Coronary artery (tissue), 2 donors: Measurements from ENCODE around the gene FCAR.

Experiments used
- DNase-seq: peaks from one replicate; pipeline ENCODE4 v3.0.0-alpha.2; 2017; ENCODE audit warnings: low spot score
- H3K27ac ChIP-seq, 2 donors: fragments of 200-600 bp; sonication (generic); one replicate each; pipeline ENCODE4 v1.5.1; 2016 to 2019
- H3K4me3 ChIP-seq: fragments of 200-600 bp; sonication (generic); 2 replicates; pipeline ENCODE4 v1.5.1; 2016; ENCODE audit warnings: mild to moderate bottlenecking, moderate library complexity
- TF ChIP-seq, protein P1 (sequence below): fragments of 200-600 bp; sonication (generic); IDR thresholded peaks from one replicate; pipeline ENCODE4 v1.5.1; 2019; ENCODE audit warnings: antibody characterized with exemption

Gene FCAR

DNA sequence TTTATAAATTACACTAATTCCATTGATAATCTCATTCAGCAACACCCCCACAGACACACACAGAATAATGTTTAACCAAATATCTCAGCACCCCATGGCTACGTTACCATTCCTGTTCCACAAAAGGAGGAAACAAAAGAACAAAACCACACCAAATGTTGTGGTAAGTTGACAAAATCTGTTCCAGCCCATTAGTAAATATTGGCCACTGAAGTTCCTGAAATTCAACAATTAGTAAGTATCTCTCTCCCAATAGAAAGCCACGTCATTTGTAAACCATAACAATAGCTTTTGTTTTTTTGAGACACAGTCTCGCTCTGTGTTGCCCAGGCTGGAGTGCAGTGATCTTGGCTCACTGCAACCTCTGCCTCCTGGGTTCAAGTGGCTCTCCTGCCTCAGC lies 2.3 kb upstream of the FCAR start:
- TF ChIP-seq, protein P1, sequence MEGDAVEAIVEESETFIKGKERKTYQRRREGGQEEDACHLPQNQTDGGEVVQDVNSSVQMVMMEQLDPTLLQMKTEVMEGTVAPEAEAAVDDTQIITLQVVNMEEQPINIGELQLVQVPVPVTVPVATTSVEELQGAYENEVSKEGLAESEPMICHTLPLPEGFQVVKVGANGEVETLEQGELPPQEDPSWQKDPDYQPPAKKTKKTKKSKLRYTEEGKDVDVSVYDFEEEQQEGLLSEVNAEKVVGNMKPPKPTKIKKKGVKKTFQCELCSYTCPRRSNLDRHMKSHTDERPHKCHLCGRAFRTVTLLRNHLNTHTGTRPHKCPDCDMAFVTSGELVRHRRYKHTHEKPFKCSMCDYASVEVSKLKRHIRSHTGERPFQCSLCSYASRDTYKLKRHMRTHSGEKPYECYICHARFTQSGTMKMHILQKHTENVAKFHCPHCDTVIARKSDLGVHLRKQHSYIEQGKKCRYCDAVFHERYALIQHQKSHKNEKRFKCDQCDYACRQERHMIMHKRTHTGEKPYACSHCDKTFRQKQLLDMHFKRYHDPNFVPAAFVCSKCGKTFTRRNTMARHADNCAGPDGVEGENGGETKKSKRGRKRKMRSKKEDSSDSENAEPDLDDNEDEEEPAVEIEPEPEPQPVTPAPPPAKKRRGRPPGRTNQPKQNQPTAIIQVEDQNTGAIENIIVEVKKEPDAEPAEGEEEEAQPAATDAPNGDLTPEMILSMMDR, result no peak
- Histone ChIP-seq H3K4me3 (no peak overlapping the region), H3K27ac (no peak overlapping the region)
- DNase-seq, result no peak

DNA sequence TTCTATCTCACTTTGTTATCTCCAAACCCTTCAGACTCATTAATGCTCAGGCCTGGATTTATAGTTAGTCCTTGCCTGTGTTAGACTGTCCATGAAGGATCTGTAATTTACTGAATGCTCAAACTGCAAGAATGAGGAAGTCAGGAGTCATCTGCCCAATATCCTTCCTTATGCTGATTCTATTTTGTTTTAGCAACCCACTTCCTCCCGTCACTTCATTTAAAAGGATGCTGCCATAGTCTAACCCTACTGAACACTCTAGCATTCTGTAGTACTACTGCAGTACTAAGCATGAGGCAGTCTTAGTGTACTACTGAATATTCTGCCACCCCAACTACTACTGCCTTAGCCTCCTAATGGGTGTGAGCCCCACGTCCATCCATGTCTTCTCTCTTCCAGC lies 1.5 kb downstream of the FCAR start:
- TF ChIP-seq, protein P1, result no peak
- Histone ChIP-seq H3K27ac (no peak overlapping the region), H3K4me3 (no peak overlapping the region)
- no peak for DNase-seq

DNA sequence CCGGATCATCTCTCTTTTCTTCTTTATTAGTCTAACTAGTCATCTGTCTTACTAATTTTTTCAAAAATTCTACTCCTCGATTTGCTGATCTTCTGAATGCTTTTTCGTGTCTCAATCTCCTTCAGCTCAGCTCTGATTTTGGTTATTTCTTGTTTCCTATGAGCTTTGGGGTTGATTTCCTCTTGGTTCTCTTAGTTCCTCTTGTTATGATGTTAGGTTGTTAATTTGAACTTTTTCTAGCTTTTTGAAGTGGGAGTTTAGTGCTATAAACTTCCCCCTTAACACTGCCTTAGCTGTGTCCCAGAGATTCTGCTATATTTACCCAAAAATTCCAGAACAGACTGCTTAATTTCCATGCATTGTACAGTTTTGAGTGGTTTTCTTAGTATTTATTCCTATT lies 3.4 kb downstream of the FCAR start:
- Histone ChIP-seq H3K4me3 (no peak overlapping the region), H3K27ac (no peak overlapping the region)
- TF ChIP-seq, protein P1, result no peak
- no peak for DNase-seq

DNA sequence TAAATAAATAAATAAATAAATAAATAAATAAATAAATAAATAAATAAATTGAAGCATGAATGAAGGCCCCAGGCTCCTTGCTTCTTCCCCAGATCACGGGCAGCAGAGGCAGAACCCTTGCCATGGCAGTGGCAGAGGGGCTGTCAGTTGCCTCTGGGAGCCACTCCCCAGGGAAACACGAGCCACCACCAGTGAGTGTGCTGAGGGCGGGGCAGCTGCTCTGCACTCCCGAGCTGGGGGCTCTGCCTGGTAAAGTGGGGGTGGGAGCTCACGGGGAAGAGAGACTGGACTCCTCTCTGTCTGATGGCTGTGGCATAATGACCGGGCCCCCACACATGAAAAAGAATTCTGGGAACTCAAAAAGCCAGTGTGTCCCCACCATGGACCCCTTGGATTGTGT lies 7.8 kb downstream of the FCAR start:
- TF ChIP-seq, protein P1, result no peak
- Histone ChIP-seq H3K4me3 (no peak overlapping the region), H3K27ac (no peak overlapping the region)
- no peak for DNase-seq

DNA sequence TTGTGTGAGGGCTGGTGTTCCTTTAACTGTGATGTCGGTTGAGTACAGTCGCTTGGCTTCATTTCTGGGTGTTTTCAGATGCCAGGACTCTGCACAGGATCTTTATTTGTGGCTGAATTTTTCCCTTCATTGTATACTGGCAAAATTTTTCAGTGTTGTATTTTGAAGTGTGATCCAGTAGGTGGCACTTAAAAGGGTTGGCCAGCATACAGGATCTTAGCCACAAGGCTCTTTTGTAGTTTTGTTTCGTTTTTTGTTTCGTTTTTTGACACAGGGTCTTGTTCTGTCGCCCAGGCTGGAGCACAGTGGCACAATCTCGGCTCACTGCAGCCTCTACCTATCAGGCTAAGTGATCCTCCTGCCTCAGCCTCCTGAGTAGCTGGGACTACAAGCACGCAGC lies 8.7 kb downstream of the FCAR start:
- Histone ChIP-seq H3K27ac (no peak overlapping the region), H3K4me3 (no peak overlapping the region)
- DNase-seq, result no peak
- TF ChIP-seq, protein P1, result no peak

DNA sequence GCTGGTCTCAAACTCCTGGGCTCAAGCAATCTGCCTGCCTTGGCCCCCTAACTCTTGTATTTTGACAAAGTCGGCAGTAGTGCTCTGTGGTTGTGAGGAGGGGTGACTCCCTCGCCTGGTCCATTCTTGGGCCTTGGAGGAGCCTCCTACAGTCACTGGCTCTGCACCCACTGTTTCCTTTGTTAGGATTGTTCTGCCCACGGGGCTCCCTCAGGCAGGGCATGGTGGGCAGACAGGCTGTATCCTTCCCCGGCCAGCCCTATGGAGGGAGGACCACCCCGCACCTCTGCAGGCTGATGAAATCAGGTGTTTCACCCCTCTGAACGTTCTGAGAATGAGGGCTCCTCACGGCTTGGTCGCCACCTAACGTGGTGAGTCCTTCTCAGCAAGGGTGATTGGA lies 9.2 kb downstream of the FCAR start:
- no peak for DNase-seq
- no peak overlapping the region for H3K4me3 ChIP-seq
- TF ChIP-seq, protein P1, result no peak
- H3K27ac ChIP-seq, result no peak overlapping the region

DNA sequence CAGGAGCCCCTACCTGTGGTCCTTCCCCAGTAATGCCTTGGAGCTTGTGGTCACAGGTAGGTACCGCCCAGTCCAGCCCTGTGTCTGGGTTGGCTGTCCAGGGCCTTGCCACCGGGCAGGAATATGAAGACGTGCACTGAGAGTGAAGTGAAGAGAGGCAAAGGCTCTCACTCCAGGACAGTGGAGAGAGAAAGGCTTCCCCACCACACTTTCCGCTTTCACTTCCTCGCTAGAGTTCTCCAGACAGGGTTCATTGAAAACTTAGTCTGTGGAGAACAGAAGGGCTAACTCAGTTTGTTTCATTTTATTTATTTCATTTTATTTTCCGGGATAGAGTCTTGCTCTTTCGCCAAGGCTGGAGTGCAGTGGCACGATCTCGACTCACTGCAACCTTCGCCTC lies 14.2 kb downstream of the FCAR start:
- TF ChIP-seq, protein P1, result no peak

More for the DNA sequence above, 14.2 kb downstream of the FCAR start:
- DNase-seq, result no peak
- Histone ChIP-seq H3K27ac (no peak overlapping the region), H3K4me3 (no peak overlapping the region)
